HEK293 (cell line): ENCODE measurements around the gene BZW2.
A peak's percentile ranks its signal among the peaks of the same experiment; 100 is the strongest.

ENCODE experiments used
- CTCF ChIA-PET: fragments of 350-600 bp; formaldehyde crosslinking; extraction: SDS; loops from one replicate; lab custom pipeline; 2021; ENCODE audit warnings: antibody characterized with exemption; lab: Yijun Ruan, JAX
- POLR2A ChIA-PET: fragments of 300-600 bp; formaldehyde crosslinking; extraction: SDS; loops from one replicate; lab custom pipeline; 2020; ENCODE audit warnings: antibody characterized with exemption, inconsistent platforms; lab: Yijun Ruan, JAX
- H3K27ac ChIP-seq: fragments of 200-500 bp; sonication (Bioruptor generic); 2 replicates; pipeline ENCODE4 v1.5.1; 2014; ENCODE audit warnings: low read depth, low read length, control low read depth, inconsistent platforms; ENCODE audit errors: extremely low read depth
- H3K36me3 ChIP-seq, 2 experiments: fragments of 200-500 bp in 1 of 2; sonication (Bioruptor generic) in 1 of 2; 1 replicate in 1 of 2; 2 replicates in 1 of 2; pipeline ENCODE4 v1.5.1; 2014 to 2017; ENCODE audit warnings: inconsistent platforms in 2 of 2, low read length in 2 of 2; ENCODE audit not compliant: control insufficient read depth in 2 of 2, insufficient read depth in 1 of 2
- H3K4me1 ChIP-seq: fragments of 200-500 bp; sonication (Bioruptor generic); 2 replicates; pipeline ENCODE4 v1.5.1; 2014; ENCODE audit warnings: mild to moderate bottlenecking, low read length, inconsistent platforms; ENCODE audit not compliant: control insufficient read depth, insufficient read depth
- H3K4me3 ChIP-seq: 2 replicates; pipeline ENCODE4 v1.5.1; 2011; ENCODE audit warnings: low read depth, mild to moderate bottlenecking, control low read depth, low read length, moderate library complexity
- H3K9me3 ChIP-seq: fragments of 200-500 bp; sonication (Bioruptor generic); 2 replicates; pipeline ENCODE4 v1.5.1; 2014; ENCODE audit warnings: low read depth, low read length, inconsistent platforms; ENCODE audit not compliant: control insufficient read depth, insufficient read depth
- FEZF1 ChIP-seq: fragments of 450-650 bp; formaldehyde crosslinking; IDR thresholded peaks from 2 replicates; pipeline ENCODE4 v1.5.1; 2016; ENCODE audit warnings: missing biosample characterization, missing genetic modification characterization
- KLF7 ChIP-seq: fragments of 450-650 bp; formaldehyde crosslinking; IDR thresholded peaks from 2 replicates; pipeline ENCODE4 v1.5.1; 2016; ENCODE audit warnings: missing biosample characterization, missing genetic modification characterization, borderline replicate concordance
- PRDM6 ChIP-seq: fragments of 450-650 bp; formaldehyde crosslinking; IDR thresholded peaks from 2 replicates; pipeline ENCODE4 v1.5.1; 2017; ENCODE audit warnings: missing biosample characterization, missing genetic modification characterization
- SP7 ChIP-seq: fragments of 450-650 bp; formaldehyde crosslinking; IDR thresholded peaks from 2 replicates; pipeline ENCODE4 v1.5.1; 2016; ENCODE audit warnings: missing biosample characterization, missing genetic modification characterization
- TRIM28 ChIP-seq: IDR thresholded peaks from 2 replicates; pipeline ENCODE4 v1.6.1; 2011; ENCODE audit warnings: low read length, control low read depth, borderline replicate concordance
- YY2 ChIP-seq: fragments of 450-650 bp; formaldehyde crosslinking; IDR thresholded peaks from 2 replicates; pipeline ENCODE4 v1.5.1; 2016; ENCODE audit warnings: missing biosample characterization, missing genetic modification characterization
- ZFHX2 ChIP-seq: fragments of 450-650 bp; formaldehyde crosslinking; conservative IDR thresholded peaks from 2 replicates; pipeline ENCODE4 v1.5.1; 2016; ENCODE audit warnings: missing biosample characterization, missing genetic modification characterization
- ZNF214 ChIP-seq: fragments of 450-650 bp; formaldehyde crosslinking; IDR thresholded peaks from 2 replicates; pipeline ENCODE4 v1.5.1; 2017; ENCODE audit warnings: missing biosample characterization, mild to moderate bottlenecking, missing genetic modification characterization, borderline replicate concordance
- ZNF335 ChIP-seq: fragments of 450-650 bp; formaldehyde crosslinking; conservative IDR thresholded peaks from 2 replicates; pipeline ENCODE4 v1.5.1; 2016; ENCODE audit warnings: missing biosample characterization, missing genetic modification characterization
- ZNF423 ChIP-seq: fragments of 450-650 bp; formaldehyde crosslinking; IDR thresholded peaks from 2 replicates; pipeline ENCODE4 v1.5.1; 2016; ENCODE audit warnings: missing biosample characterization, missing genetic modification characterization
- ZNF510 ChIP-seq: fragments of 450-650 bp; formaldehyde crosslinking; IDR thresholded peaks from 2 replicates; pipeline ENCODE4 v1.5.1; 2018; ENCODE audit warnings: mild to moderate bottlenecking, missing genetic modification characterization, missing biosample characterization; ENCODE audit not compliant: insufficient replicate concordance
- ZNF544 ChIP-seq: fragments of 450-650 bp; formaldehyde crosslinking; IDR thresholded peaks from 2 replicates; pipeline ENCODE4 v1.5.0; 2017; ENCODE audit warnings: missing biosample characterization, missing genetic modification characterization
- ZNF555 ChIP-seq: fragments of 450-650 bp; formaldehyde crosslinking; conservative IDR thresholded peaks from 2 replicates; pipeline ENCODE4 v1.5.1; 2017; ENCODE audit warnings: missing biosample characterization, mild to moderate bottlenecking, missing genetic modification characterization, inconsistent platforms
- ZNF639 ChIP-seq: fragments of 450-650 bp; formaldehyde crosslinking; IDR thresholded peaks from 2 replicates; pipeline ENCODE4 v1.5.1; 2016; ENCODE audit warnings: missing biosample characterization, missing genetic modification characterization
- ZNF654 ChIP-seq: fragments of 450-650 bp; formaldehyde crosslinking; IDR thresholded peaks from 2 replicates; pipeline ENCODE4 v1.5.1; 2016; ENCODE audit warnings: low read depth, missing biosample characterization, missing genetic modification characterization
- ZNF704 ChIP-seq: fragments of 450-650 bp; formaldehyde crosslinking; IDR thresholded peaks from 2 replicates; pipeline ENCODE4 v1.5.1; 2016; ENCODE audit warnings: missing biosample characterization, missing genetic modification characterization
- ZNF776 ChIP-seq: fragments of 450-650 bp; formaldehyde crosslinking; IDR thresholded peaks from 2 replicates; pipeline ENCODE4 v1.5.0; 2017; ENCODE audit warnings: missing biosample characterization, missing genetic modification characterization, borderline replicate concordance
- ZNF785 ChIP-seq: fragments of 450-650 bp; formaldehyde crosslinking; IDR thresholded peaks from 2 replicates; pipeline ENCODE4 v1.5.1; 2016; ENCODE audit warnings: missing biosample characterization, missing genetic modification characterization
- ZNF791 ChIP-seq: fragments of 450-650 bp; formaldehyde crosslinking; IDR thresholded peaks from 2 replicates; pipeline ENCODE4 v1.5.1; 2016; ENCODE audit warnings: missing biosample characterization, missing genetic modification characterization
- TF ChIP-seq, protein P1 (sequence below): fragments of 450-650 bp; formaldehyde crosslinking; optimal IDR thresholded peaks from 2 replicates; pipeline ENCODE3; 2016; ENCODE audit warnings: missing biosample characterization, mild to moderate bottlenecking, missing genetic modification characterization
- TF ChIP-seq, protein P2 (sequence below): fragments of 450-650 bp; formaldehyde crosslinking; IDR thresholded peaks from 2 replicates; pipeline ENCODE4 v1.5.1; 2017; ENCODE audit warnings: missing biosample characterization, missing genetic modification characterization
- TF ChIP-seq, protein P3 (sequence below): fragments of 450-650 bp; formaldehyde crosslinking; IDR thresholded peaks from 2 replicates; pipeline ENCODE4 v1.5.1; 2016; ENCODE audit warnings: missing biosample characterization, missing genetic modification characterization
- TF ChIP-seq, protein P4 (sequence below): fragments of 450-650 bp; formaldehyde crosslinking; IDR thresholded peaks from 2 replicates; pipeline ENCODE4 v1.5.1; 2016; ENCODE audit warnings: missing biosample characterization, missing genetic modification characterization

The BZW2 gene

GRCh38 chr7:16753932-16754855, 108.2 kb downstream of the BZW2 start:
- H3K36me3 ChIP-seq, result no peaks in the 10 kb centered on the region
- H3K4me1 ChIP-seq, result peaks cover 6% of the 10 kb centered on the region; the same call in 1 of the 2 replicates
- no peaks in the 10 kb centered on the region for H3K9me3 ChIP-seq
- ChIA-PET CTCF (interaction anchor here (1.8 kb wide), 1 partner anchor 16 kb away, joined by 7 read pairs; no protein-coding TSS in a partner anchor), POLR2A (interaction anchor here (2.1 kb wide), 1 partner anchor 16 kb away, joined by 9 read pairs; no protein-coding TSS in a partner anchor)
- peak overlapping the region; percentile 93 for H3K4me3 ChIP-seq
- peak overlapping the region; percentile 45; the same call in 1 of the 2 replicates for H3K27ac ChIP-seq
- TF ChIP-seq, protein P1, sequence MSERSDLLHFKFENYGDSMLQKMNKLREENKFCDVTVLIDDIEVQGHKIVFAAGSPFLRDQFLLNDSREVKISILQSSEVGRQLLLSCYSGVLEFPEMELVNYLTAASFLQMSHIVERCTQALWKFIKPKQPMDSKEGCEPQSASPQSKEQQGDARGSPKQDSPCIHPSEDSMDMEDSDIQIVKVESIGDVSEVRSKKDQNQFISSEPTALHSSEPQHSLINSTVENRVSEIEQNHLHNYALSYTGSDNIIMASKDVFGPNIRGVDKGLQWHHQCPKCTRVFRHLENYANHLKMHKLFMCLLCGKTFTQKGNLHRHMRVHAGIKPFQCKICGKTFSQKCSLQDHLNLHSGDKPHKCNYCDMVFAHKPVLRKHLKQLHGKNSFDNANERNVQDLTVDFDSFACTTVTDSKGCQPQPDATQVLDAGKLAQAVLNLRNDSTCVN (tag by site-specific recombination), result peak; percentile 93
- no peak for TF ChIP-seq ZNF544 (tag by site-specific recombination)
- no peak for TF ChIP-seq ZNF791
- TF ChIP-seq PRDM6 (tag by site-specific recombination), result no peak
- TF ChIP-seq ZNF639 (tag by site-specific recombination), result no peak
- no peak for TF ChIP-seq SP7 (tag by site-specific recombination)
- TF ChIP-seq ZFHX2 (tag by site-specific recombination), result peak; percentile 63
- TF ChIP-seq ZNF555 (tag by site-specific recombination), result no peak
- no peak for TF ChIP-seq ZNF785 (tag by site-specific recombination)
- no peak for TF ChIP-seq ZNF423 (tag by site-specific recombination)
- no peak for TF ChIP-seq ZNF214
- TF ChIP-seq, protein P2, sequence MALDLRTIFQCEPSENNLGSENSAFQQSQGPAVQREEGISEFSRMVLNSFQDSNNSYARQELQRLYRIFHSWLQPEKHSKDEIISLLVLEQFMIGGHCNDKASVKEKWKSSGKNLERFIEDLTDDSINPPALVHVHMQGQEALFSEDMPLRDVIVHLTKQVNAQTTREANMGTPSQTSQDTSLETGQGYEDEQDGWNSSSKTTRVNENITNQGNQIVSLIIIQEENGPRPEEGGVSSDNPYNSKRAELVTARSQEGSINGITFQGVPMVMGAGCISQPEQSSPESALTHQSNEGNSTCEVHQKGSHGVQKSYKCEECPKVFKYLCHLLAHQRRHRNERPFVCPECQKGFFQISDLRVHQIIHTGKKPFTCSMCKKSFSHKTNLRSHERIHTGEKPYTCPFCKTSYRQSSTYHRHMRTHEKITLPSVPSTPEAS, result no peak
- no peak for TF ChIP-seq ZNF704 (tag by site-specific recombination)
- no peak for TF ChIP-seq ZNF776 (tag by site-specific recombination)
- TF ChIP-seq TRIM28, result no peak
- peak; percentile 91 for TF ChIP-seq ZNF335
- TF ChIP-seq YY2, result no peak
- TF ChIP-seq, protein P3, sequence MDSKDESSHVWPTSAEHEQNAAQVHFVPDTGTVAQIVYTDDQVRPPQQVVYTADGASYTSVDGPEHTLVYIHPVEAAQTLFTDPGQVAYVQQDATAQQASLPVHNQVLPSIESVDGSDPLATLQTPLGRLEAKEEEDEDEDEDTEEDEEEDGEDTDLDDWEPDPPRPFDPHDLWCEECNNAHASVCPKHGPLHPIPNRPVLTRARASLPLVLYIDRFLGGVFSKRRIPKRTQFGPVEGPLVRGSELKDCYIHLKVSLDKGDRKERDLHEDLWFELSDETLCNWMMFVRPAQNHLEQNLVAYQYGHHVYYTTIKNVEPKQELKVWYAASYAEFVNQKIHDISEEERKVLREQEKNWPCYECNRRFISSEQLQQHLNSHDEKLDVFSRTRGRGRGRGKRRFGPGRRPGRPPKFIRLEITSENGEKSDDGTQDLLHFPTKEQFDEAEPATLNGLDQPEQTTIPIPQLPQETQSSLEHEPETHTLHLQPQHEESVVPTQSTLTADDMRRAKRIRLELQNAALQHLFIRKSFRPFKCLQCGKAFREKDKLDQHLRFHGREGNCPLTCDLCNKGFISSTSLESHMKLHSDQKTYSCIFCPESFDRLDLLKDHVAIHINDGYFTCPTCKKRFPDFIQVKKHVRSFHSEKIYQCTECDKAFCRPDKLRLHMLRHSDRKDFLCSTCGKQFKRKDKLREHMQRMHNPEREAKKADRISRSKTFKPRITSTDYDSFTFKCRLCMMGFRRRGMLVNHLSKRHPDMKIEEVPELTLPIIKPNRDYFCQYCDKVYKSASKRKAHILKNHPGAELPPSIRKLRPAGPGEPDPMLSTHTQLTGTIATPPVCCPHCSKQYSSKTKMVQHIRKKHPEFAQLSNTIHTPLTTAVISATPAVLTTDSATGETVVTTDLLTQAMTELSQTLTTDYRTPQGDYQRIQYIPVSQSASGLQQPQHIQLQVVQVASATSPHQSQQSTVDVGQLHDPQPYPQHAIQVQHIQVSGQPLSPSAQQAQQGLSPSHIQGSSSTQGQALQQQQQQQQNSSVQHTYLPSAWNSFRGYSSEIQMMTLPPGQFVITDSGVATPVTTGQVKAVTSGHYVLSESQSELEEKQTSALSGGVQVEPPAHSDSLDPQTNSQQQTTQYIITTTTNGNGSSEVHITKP (tag by site-specific recombination), result no peak
- TF ChIP-seq, protein P4, sequence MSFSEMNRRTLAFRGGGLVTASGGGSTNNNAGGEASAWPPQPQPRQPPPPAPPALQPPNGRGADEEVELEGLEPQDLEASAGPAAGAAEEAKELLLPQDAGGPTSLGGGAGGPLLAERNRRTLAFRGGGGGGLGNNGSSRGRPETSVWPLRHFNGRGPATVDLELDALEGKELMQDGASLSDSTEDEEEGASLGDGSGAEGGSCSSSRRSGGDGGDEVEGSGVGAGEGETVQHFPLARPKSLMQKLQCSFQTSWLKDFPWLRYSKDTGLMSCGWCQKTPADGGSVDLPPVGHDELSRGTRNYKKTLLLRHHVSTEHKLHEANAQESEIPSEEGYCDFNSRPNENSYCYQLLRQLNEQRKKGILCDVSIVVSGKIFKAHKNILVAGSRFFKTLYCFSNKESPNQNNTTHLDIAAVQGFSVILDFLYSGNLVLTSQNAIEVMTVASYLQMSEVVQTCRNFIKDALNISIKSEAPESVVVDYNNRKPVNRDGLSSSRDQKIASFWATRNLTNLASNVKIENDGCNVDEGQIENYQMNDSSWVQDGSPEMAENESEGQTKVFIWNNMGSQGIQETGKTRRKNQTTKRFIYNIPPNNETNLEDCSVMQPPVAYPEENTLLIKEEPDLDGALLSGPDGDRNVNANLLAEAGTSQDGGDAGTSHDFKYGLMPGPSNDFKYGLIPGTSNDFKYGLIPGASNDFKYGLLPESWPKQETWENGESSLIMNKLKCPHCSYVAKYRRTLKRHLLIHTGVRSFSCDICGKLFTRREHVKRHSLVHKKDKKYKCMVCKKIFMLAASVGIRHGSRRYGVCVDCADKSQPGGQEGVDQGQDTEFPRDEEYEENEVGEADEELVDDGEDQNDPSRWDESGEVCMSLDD (tag by site-specific recombination), result peak; percentile 51; the same call in 1 of the 2 replicates
- TF ChIP-seq ZNF654, result no peak
- no peak for TF ChIP-seq KLF7 (tag by site-specific recombination)
- no peak for TF ChIP-seq FEZF1 (tag by site-specific recombination)
- no peak for TF ChIP-seq ZNF510 (tag by site-specific recombination)
